Activated T-helper 17 cell treated with anti-CD3 and anti-CD28 coated beads, Interleukin-2, amount 50 U/mL, for 72 hours (primary cell): ENCODE data around the gene SPAG5. TPM values are rescaled to one million over a fixed set of nuclear protein-coding genes. Genes with fewer than 3 reads are reported as not detected.

ENCODE experiments used
- ATAC-seq: fragments of 150-1000 bp; cut with Tn5 transposase; replicated peaks from 2 replicates; pipeline ENCODE4 v1.10.0; 2021; ENCODE audit warnings: mild to moderate bottlenecking, moderate library complexity
- H3K27ac Mint-ChIP-seq: one replicate; pipeline ENCODE4 v1.8.0; 2022; ENCODE audit warnings: mixed read lengths
- H3K27me3 Mint-ChIP-seq: one replicate; pipeline ENCODE4 v1.8.0; 2022; ENCODE audit warnings: mixed read lengths
- H3K36me3 Mint-ChIP-seq: one replicate; pipeline ENCODE4 v1.8.0; 2022; ENCODE audit warnings: low read depth, mild to moderate bottlenecking, mixed read lengths
- H3K4me1 Mint-ChIP-seq: one replicate; pipeline ENCODE4 v1.8.0; 2022; ENCODE audit warnings: mixed read lengths
- H3K4me3 Mint-ChIP-seq: one replicate; pipeline ENCODE4 v1.8.0; 2022; ENCODE audit warnings: mild to moderate bottlenecking, mixed read lengths
- H3K9me3 Mint-ChIP-seq: one replicate; pipeline ENCODE4 v1.8.0; 2022; ENCODE audit warnings: mixed read lengths
- total RNA-seq, 2 donors: library from RNA; stranded (reverse); gene quantifications; one replicate each; pipeline ENCODE4 v1.2.3, GENCODE V29; 2022

The SPAG5 gene
- total RNA-seq, 2 donors from 2014 or later = 140 to 195 TPM

GRCh38 chr17:28534740-28535375 lies 64.0 kb downstream of the SPAG5 start:
- Mint-ChIP-seq H3K27me3 (no peaks in the 10 kb centered on the region), H3K36me3 (no peaks in the 10 kb centered on the region), H3K9me3 (no peaks in the 10 kb centered on the region), H3K27ac (no peak overlapping the region), H3K4me3 (no peak overlapping the region), H3K4me1 (no peaks in the 10 kb centered on the region)
- no peak for ATAC-seq

- H3K9me3 Mint-ChIP-seq = no peaks in the 10 kb centered on the region
- H3K4me1 Mint-ChIP-seq = no peaks in the 10 kb centered on the region
- H3K4me3 Mint-ChIP-seq = no peak overlapping the region
- no peaks in the 10 kb centered on the region for H3K36me3 Mint-ChIP-seq
- no peaks in the 10 kb centered on the region for H3K27me3 Mint-ChIP-seq
- no peak overlapping the region for H3K27ac Mint-ChIP-seq
- no peak for ATAC-seq
These were observed 65.6 kb downstream of the SPAG5 start for GRCh38 chr17:28533091-28533807.

- ATAC-seq = no peak
- no peaks in the 10 kb centered on the region for H3K9me3 Mint-ChIP-seq
These were observed 66.5 kb downstream of the SPAG5 start for GRCh38 chr17:28532050-28532960.

GRCh38 chr17:28530926-28531325 lies 67.9 kb downstream of the SPAG5 start:
- H3K27ac Mint-ChIP-seq = no peak overlapping the region
- H3K27me3 Mint-ChIP-seq = no peaks in the 10 kb centered on the region
- H3K4me1 Mint-ChIP-seq = no peaks in the 10 kb centered on the region
- H3K36me3 Mint-ChIP-seq = no peaks in the 10 kb centered on the region
- no peak overlapping the region for H3K4me3 Mint-ChIP-seq
- H3K9me3 Mint-ChIP-seq = no peaks in the 10 kb centered on the region
- ATAC-seq = no peak

More at GRCh38 chr17:28532050-28532960, 66.5 kb downstream of the SPAG5 start:
- Mint-ChIP-seq H3K4me3 (no peak overlapping the region), H3K27me3 (no peaks in the 10 kb centered on the region), H3K27ac (no peak overlapping the region), H3K36me3 (no peaks in the 10 kb centered on the region), H3K4me1 (no peaks in the 10 kb centered on the region)

- Mint-ChIP-seq H3K36me3 (no peaks in the 10 kb centered on the region), H3K27ac (no peak overlapping the region), H3K9me3 (no peaks in the 10 kb centered on the region), H3K4me1 (no peaks in the 10 kb centered on the region), H3K4me3 (no peak overlapping the region), H3K27me3 (no peaks in the 10 kb centered on the region)
- ATAC-seq = no peak
These were observed 68.6 kb downstream of the SPAG5 start for GRCh38 chr17:28530250-28530649.

GRCh38 chr17:28529013-28529400 lies 69.8 kb downstream of the SPAG5 start:
- H3K27me3 Mint-ChIP-seq = no peaks in the 10 kb centered on the region
- no peaks in the 10 kb centered on the region for H3K4me1 Mint-ChIP-seq
- ATAC-seq = no peak
- no peaks in the 10 kb centered on the region for H3K36me3 Mint-ChIP-seq
- H3K27ac Mint-ChIP-seq = no peak overlapping the region
- no peaks in the 10 kb centered on the region for H3K9me3 Mint-ChIP-seq
- H3K4me3 Mint-ChIP-seq = no peak overlapping the region

GRCh38 chr17:28528327-28529012 lies 70.4 kb downstream of the SPAG5 start:
- no peak for ATAC-seq
- Mint-ChIP-seq H3K9me3 (no peaks in the 10 kb centered on the region), H3K4me1 (no peaks in the 10 kb centered on the region), H3K36me3 (no peaks in the 10 kb centered on the region), H3K27ac (no peak overlapping the region), H3K4me3 (no peak overlapping the region), H3K27me3 (no peaks in the 10 kb centered on the region)

- Mint-ChIP-seq H3K9me3 (no peaks in the 10 kb centered on the region), H3K27me3 (no peaks in the 10 kb centered on the region), H3K4me1 (no peaks in the 10 kb centered on the region), H3K4me3 (no peak overlapping the region), H3K36me3 (no peaks in the 10 kb centered on the region), H3K27ac (no peak overlapping the region)
- no peak for ATAC-seq
These were observed 71.0 kb downstream of the SPAG5 start for GRCh38 chr17:28527859-28528258.

Other genes with a start within 250 kb of the SPAG5 start
- 100 to 1,000 TPM in 1 of 2 donors, 10 to 100 TPM in 1; 48.9 to 109 TPM for gene POLDIP2, start 241.5 kb downstream of the SPAG5 start, total RNA-seq
- gene SEBOX, start 233.8 kb downstream of the SPAG5 start, total RNA-seq = not detected
- under 1 TPM; 0.16 to 0.43 TPM for gene VTN, start 228.7 kb downstream of the SPAG5 start, total RNA-seq
- gene SARM1, start 227.3 kb downstream of the SPAG5 start, total RNA-seq = 10 to 100 TPM; 30.1 to 33.7 TPM
- gene SLC46A1, start 192.8 kb downstream of the SPAG5 start, total RNA-seq = 1 to 10 TPM; 2.5 to 4.4 TPM
- gene SLC13A2, start 125.4 kb downstream of the SPAG5 start, total RNA-seq = not detected
- gene FOXN1, start 92.7 kb downstream of the SPAG5 start, total RNA-seq = not detected
- 10 to 100 TPM; 39.1 to 67.7 TPM for gene UNC119, start 46.4 kb downstream of the SPAG5 start, total RNA-seq
- 10 to 100 TPM; 33.2 to 38.9 TPM for gene PIGS, start 27.5 kb downstream of the SPAG5 start, total RNA-seq
- 100 to 1,000 TPM in 1 of 2 donors, 10 to 100 TPM in 1; 55.0 to 335 TPM for gene ALDOC, start 22.1 kb downstream of the SPAG5 start, total RNA-seq
- gene RSKR, start 15.2 kb upstream of the SPAG5 start, total RNA-seq = 10 to 100 TPM; 25.5 to 36.3 TPM
- gene BLTP2, start 46.1 kb upstream of the SPAG5 start, total RNA-seq = 100 to 1,000 TPM; 134 to 226 TPM
- gene SDF2, start 62.9 kb upstream of the SPAG5 start, total RNA-seq = 10 to 100 TPM; 48.3 to 48.6 TPM
- 10 to 100 TPM; 80.2 to 89.1 TPM for gene SUPT6H, start 63.2 kb upstream of the SPAG5 start, total RNA-seq
- gene PROCA1, start 112.9 kb upstream of the SPAG5 start, total RNA-seq = 10 to 100 TPM in 1 of 2 donors, 1 to 10 TPM in 1; 4.4 to 12.4 TPM
- 10 to 100 TPM in 1 of 2 donors, 1 to 10 TPM in 1; 4.1 to 22.4 TPM for gene RAB34, start 118.8 kb upstream of the SPAG5 start, total RNA-seq
- gene RPL23A, start 121.0 kb upstream of the SPAG5 start, total RNA-seq = 1,000 to 10,000 TPM; 2,238 to 2,546 TPM
- 10 to 100 TPM in 1 of 2 donors, 1 to 10 TPM in 1; 4.8 to 13.4 TPM for gene TLCD1, start 127.2 kb upstream of the SPAG5 start, total RNA-seq
- 1 to 10 TPM; 4.9 to 9.2 TPM for gene NEK8, start 129.8 kb upstream of the SPAG5 start, total RNA-seq
- 100 to 1,000 TPM in 1 of 2 donors, 10 to 100 TPM in 1; 78.4 to 181 TPM for gene TRAF4, start 145.0 kb upstream of the SPAG5 start, total RNA-seq
- gene FAM222B, start 243.8 kb upstream of the SPAG5 start, total RNA-seq = 10 to 100 TPM; 18.7 to 25.1 TPM